HG02852 (cell line): ENCODE measurements around the gene EFNA1.
A peak's percentile ranks its signal among the peaks of the same experiment; 100 is the strongest.

Source experiments
- ATAC-seq: cut with Tn5 transposase; IDR thresholded peaks from one replicate; pipeline ENCODE4 v1.9.1; 2021; ENCODE audit warnings: mild to moderate bottlenecking, moderate library complexity; ENCODE audit not compliant: unreplicated experiment

EFNA1 gene

DNA sequence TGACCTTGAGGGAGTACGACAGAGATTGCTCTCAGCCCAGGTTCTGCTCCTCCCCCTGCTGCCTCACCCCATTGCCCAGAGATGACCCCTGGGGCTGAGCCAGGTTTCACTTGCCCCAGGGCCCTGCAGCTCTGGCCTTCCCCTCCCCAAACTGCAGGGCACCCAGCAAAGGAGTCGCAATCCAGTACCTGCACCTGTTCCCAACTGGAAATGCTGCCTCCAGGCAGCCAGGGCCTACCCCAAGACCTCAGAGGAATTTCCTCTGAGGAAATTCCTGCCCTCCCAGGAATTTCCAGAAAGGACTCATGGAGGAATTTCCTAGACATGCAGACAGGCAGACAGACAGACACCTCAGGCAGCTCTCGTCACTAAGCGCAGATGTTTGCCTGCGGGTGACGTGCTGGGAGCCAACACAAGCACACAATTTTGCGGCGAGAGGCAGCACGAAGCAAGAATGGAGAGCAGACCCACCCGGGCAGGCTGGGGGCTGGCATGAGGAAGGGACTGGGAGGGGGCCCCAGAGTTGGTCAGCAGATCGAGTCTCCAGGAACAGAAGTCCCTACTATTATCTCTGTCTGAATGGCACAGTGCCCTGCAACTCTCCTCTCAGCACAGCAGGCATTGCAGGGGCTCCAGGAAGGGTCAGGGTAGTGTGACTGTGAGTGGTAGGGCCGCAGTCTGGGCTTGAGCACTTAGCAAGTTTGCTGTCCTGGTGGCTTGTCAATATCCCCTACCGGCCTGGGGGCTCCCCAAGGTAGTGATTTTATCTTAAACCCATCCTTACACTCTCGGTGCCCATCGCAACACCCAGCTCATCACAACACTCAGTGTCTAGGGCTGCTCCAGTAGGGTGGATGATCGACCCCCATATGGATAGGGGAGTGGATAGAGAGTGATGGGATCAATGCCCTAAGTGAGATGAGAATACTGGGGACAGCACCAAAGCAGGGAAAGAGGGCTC, 2.9 kb upstream of the EFNA1 start:
- no peak for ATAC-seq

DNA sequence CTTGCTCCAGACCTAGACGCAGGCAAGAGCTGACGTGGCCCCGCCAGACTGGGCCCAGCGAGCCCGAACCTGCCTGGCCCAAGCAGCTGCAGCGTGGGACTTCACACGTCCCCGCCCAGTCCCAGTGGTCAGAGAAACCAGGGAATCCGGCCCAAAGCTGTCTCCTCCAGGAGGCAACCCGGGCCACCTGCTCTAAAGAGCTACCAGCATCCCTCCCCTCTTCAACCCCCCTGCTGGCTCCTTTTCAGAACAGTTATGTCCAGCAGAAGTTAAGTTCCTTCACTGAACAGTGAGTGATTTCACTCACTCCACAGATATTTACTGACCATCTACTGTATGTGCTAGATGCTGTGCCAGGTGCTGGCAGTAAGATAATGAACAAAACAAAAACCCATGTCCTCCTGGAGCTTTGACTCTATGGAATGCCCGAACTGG, 2.1 kb upstream of the EFNA1 start:
- ATAC-seq, result no peak

DNA sequence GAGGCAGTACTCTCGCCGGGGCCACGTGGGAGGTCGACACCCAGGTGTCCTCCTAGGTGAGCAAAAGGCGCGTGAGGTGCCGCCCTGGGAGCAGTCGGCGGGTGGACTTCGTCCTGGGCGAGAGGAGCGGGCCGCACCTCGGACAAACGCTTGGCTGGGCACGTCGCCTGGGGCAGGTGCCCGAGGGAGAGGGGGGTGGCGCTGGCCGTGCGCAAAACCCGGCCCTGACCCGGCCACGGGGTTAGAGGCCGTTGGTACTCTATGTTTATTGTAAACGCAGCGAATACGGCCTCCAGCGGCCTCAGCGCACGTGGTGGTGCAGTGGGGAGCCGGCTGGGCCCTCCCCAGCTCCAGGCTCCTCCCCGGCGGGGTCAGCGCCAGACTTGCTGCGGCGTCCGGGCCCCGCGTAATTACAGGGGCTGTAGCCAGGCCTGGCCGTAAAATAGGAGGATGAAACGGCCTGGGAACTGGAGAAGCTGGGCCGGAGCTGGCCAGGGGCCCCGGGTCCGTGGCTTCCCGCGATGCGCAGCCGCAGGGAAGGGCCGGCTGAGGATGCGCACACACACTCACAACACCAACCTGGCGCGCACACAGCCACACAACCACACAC, 1.6 kb upstream of the EFNA1 start:
- ATAC-seq, result no peak

DNA sequence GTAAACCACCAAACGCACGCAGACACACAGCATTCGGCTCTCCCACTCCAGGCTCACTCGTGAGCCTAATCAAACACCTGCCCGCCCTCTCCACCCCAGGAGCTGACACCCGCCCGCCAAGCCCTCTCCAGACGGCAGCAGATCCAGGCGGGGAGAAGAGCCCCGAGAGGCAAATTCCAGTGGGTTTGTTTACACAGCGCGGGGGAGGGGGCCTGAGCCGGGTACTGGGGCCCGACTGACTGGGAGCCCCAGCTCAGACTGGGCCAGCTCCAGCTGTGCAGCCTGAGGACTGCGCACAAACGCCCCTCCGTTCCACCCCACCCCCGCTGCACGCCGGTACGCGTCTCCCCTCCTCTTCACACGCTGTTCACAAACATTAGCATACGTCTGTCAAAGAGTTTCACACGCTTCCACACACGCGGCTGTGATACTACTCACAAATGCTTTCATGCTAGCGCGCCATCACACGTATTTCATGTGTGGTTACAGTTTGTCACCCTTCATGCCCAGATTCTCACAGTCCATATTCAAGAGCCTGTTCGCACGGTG, 1.0 kb upstream of the EFNA1 start:
- ATAC-seq, result no peak

DNA sequence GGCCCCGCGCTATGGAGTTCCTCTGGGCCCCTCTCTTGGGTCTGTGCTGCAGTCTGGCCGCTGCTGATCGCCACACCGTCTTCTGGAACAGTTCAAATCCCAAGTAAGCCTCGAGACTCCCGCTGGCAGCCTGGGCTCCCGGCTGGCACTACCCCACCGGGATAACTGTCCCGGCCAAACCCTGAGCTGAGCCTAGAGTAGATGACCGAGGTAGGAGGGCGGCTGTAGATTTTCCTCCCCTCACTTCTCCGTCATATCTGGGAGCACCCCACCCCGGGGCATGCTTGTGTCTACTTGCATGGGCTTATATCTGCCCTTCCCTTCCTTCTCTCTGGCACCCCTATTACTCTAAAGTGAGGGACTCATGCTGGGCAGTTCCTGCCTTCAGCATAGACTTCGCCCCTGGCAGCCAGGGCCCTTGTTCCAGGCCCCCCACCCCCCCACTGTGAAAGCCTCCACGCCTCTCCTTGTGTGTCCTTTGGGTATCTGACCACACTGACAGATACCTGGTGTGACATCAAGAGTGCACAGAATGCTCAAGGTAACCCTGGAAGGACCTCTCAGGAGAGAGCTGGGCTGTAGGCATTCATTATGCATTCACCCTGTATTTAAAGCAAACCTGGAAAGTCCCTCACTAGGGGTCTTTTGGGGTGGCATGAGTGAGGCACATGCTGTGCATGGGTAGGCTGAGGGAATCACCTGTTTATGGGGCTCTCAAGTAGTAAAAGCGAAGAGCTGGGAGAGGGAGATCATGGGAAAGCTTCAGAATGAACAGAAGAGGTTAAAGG, 485 bp downstream of the EFNA1 start:
- ATAC-seq, result no peak

DNA sequence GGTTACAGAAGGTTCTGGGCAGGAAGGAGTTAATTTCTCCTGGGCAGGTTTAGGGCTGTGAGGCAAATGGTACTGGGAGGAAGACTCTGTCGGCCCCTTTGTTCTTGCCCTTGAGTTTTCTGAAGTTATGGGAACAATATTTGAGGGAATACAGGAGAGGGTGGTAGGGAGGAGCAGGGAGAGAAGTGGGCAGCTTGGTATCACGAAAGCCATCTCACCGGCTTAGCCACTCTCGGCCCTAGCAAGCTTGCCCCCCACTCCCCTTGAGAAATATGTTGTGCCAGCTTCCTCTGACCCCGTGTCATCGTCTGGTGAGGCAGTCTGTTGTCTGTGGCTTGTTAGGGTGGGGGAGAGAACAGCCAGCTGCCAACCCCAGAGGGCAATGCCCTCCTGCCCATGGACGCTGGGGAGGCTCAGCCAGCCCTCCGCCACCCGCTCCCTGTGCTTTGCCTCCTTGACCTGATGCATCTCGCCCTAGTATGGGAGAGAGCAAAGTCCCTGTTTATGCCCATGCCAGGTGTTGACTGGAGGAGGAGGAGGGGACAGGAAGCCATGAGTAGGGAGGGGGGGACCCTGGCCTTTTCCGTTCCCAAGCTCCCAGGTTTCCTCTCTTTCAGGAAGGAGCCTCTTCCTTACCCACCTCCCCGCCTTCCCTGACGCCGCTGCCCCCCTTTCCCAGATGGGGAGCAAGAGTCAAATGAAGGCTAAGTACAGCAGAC, 1.2 kb downstream of the EFNA1 start:
- no peak for ATAC-seq

DNA sequence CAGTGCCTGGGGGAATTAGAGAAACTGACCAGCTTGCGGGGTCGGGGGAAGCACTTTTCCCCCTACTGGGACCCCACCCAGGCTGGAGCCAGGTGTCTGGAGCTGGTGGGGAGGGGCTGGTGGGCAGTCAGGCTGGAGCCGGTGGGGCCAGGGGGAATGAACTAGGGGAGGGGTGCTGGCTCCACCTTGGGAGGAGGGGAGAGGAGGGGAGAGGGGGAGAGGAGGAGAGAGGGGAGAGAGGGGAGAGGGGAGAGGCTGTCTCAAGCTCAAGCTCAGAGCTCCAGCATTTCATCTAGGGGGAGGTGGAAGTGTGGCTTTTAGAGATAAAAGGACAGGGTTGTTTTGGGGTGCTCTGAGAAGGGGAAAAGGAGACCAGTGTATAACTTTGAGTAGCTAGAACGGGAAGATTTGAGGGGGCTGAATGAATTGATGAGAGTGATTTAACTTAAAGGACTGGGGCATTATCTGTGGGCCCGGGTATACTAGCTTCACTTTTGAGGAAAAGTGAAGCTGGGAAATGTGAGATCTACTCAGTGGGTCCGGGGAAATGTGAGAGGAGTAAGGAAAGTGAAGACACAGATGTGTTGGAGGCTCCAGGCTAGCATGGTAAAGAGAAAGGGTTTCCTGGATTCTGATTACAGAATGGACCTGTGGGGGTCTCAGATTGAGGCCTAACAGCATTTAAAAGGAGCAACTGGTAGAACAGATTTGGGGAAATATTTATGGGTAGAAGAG, 2.8 kb downstream of the EFNA1 start:
- ATAC-seq, result no peak

DNA sequence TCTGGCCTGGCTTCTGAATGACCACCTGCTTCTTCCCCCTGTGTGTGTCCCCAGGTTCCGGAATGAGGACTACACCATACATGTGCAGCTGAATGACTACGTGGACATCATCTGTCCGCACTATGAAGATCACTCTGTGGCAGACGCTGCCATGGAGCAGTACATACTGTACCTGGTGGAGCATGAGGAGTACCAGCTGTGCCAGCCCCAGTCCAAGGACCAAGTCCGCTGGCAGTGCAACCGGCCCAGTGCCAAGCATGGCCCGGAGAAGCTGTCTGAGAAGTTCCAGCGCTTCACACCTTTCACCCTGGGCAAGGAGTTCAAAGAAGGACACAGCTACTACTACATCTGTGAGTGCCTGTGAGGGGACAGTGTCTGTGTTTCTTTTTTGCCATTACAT, 3.6 kb downstream of the EFNA1 start:
- no peak for ATAC-seq

DNA sequence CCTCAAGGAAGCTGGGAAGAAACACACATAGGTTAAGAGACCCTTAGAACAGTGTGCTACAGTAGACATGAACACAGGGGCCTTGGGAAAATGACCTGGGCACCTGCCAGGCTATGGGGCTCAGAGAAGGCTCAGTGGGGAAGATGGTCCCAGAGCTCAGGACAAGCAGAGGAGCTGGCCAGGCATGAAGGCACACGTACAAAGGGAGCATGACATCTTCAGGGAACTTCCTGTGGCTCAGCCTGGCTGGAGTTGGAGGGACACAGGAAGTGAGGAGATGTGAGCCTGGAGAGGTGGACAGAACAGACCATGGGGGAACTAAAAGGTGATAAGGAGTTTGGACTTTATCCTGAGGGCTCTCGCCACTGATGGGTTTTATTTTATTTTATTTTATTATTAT, 4.2 kb downstream of the EFNA1 start:
- no peak for ATAC-seq

DNA sequence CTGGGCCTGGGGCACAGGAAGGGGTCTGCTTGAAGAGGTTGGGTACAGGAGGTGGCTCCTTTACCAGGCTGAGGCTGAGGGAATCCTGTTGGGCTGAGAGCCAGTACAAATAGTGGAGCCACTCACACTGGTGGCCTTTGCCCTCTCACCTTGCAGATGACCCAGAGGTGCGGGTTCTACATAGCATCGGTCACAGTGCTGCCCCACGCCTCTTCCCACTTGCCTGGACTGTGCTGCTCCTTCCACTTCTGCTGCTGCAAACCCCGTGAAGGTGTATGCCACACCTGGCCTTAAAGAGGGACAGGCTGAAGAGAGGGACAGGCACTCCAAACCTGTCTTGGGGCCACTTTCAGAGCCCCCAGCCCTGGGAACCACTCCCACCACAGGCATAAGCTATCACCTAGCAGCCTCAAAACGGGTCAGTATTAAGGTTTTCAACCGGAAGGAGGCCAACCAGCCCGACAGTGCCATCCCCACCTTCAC, 6.2 kb downstream of the EFNA1 start:
- ATAC-seq, result no peak

DNA sequence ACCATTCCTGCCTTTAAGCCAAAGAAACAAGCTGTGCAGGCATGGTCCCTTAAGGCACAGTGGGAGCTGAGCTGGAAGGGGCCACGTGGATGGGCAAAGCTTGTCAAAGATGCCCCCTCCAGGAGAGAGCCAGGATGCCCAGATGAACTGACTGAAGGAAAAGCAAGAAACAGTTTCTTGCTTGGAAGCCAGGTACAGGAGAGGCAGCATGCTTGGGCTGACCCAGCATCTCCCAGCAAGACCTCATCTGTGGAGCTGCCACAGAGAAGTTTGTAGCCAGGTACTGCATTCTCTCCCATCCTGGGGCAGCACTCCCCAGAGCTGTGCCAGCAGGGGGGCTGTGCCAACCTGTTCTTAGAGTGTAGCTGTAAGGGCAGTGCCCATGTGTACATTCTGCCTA, 6.6 kb downstream of the EFNA1 start:
- ATAC-seq, result no peak

DNA sequence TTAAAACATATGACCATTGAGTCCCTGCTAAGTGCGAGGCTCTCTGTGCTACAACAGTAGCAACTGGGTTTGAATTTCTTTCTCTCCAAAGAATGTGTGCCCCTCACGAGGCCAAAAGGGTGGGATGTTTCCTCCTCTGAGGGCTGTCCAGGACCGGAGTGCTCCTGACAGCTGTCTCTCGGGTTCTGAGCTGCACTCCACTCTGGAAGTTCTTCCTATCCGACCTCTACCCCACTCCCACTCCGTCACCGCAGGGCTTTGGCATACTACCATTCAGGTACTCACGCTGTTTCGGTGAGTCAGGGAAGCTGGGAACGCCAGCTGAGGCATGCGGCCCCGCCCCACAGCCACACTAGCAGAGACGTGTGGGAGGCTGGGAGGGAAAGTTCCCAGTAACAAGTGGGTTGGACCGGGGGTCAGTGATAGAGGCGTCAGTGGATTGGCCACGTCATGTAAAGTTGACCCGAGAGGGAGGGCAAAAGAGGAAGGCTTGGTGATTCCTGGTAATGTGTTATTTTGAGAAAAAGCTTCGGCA, 7.3 kb downstream of the EFNA1 start:
- no peak for ATAC-seq

DNA sequence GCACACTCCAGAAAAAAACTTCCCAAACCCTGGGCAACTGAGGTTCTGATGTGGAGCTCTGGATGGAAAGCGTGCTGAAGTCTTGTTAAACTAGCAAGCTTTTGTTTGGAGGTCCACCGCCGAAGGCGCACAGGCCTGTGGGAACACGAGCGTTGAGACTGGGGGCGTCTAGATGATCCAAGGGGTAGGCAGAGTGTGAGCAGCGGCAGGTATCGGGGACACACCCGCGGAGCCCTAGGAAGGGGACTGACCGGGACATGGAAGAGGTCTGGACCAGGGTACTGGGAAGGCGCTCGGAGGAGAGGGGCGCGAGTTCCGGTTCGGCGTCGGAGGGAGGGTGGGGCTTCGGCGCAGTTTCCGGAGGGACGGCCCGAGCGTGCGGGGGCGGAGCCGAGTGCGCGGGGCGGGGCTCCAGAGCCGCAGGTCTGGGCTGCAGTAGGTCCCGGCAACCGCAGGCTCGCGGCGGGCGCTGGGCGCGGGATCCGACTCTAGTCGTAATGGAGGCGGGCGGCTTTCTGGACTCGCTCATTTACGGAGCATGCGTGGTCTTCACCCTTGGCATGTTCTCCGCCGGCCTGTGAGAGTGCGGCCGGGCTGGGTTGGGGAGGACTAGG, 7.8 kb downstream of the EFNA1 start, which contains the start of gene SLC50A1:
Gene SLC50A1 (plus strand): TSS at position 438 of the 614 bp plus-strand sequence. CDS start 60 bp downstream, at position 498.
- ATAC-seq, result peak; percentile 74

DNA sequence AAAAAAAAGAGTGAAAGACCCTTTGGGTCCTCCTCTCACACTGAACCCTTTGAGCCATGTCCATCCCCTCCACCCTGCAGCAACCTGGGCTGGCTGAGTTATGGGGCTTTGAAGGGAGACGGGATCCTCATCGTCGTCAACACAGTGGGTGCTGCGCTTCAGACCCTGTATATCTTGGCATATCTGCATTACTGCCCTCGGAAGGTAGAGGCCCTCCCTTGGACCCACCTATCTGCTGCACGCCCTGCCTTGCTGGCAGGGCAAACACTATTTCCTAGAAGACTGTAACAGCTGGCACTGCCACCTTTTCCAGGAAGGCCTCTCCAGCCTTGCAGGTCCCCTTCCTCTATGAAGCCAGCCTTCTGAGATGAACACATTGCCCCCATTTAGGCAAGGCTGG, 9.1 kb downstream of the EFNA1 start:
- no peak for ATAC-seq

DNA sequence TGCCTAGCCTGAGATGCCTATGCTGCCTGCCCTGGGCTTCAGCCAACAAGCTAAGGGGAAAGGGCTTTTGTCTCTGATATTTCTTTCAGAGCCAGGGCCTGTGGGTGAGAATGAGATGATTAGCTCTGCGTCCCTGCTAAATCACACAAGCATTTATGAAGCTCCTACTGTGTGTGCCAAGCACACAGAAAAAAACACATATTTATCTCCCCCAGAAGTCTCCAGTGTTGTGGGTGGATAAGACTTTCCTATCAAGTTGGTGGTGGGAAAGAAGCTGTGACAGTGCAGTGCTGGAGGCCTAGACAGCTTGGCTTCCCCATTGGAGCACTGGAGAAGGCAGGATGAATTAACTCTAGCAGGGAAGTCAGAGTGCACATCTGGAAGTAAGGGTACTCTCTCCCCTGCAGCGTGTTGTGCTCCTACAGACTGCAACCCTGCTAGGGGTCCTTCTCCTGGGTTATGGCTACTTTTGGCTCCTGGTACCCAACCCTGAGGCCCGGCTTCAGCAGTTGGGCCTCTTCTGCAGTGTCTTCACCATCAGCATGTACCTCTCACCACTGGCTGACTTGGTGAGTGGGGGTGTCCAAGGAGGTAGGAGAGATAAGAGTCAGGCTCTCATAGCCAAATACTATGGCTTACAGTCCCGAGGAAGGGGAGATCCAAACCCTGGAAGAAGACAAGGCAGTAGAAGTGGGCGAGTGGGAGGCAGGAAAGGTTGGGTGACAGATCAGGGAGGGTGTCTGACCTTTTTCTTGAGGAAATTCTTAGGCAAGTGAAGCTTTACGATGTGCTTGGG, 9.7 kb downstream of the EFNA1 start:
- ATAC-seq, result no peak

DNA sequence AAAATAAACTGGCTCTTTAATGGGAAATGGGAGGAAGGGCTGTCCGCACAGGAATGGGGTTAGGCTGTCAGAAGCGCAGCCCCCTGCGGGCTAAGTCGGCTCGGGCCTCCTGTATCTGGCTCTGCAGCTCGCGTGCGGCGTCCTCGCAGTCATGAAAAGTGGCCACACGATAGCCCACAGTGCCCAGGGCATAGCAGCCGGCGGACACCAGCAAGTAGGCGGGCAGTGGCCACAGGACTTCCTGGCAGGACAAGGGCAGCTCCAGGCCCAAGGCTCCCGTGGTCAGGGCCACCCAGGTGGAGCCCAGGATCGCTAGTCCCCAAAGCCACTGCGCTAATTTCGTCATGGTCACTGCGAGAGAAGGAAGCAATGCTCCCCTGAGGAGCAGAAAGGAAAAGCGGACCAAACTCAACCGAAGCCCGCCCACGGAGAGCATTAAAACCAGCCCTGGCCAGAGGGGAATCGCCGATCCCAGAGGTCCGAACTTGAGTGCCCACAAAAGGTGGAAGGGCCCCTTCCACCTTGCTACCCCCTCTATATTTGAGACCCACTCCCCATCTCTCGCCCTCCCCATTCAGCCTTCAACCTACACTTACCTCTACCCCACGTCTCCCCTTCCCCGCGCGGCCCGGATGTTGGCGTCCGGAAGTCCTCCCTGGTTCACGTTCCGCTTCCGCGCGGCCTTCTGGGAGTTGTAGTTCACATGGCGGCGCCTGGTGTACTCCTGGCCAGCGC, 12.4 kb downstream of the EFNA1 start, which contains the start of gene DPM3:
Gene DPM3 (minus strand): TSS at position 637 of the 735 bp plus-strand sequence. CDS start 291 bp downstream, at position 346.
- peak; percentile 68 for ATAC-seq

DNA sequence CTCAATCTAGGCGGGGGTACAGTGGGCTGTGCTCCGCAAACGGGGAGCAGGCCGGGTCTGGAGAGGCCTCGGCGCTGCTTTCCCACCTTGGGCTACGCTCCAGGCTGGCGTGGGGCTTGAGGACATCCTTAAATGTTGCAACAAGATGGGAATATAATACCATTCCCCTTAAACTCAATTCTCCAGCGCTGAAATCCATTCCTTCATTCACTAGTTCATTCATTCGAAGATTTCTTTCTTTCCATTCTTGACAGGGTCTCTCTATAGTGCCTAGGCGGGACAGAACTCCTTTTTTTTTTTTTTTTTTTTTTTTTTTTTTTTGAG, 12.9 kb downstream of the EFNA1 start:
- ATAC-seq, result no peak
